ENCODE results near the gene PCYT2. TPM values are rescaled to one million over a fixed set of nuclear protein-coding genes. Genes with fewer than 3 reads are reported as not detected.
A peak's percentile ranks its signal among the peaks of the same experiment; 100 is the strongest.

PCYT2 gene
- polyA plus RNA-seq, 1 donor (not counting 4 experiments of a cell fraction or from before 2014, with no cell fraction given), result 38.1 TPM

- DNase-seq (ENCODE audit: low read depth, low spot score) (peak; percentile 100), FAIRE-seq (peak; percentile 62)
- TF ChIP-seq EZH2 (IDR thresholded peaks at IDR 0.05; ENCODE audit: low read length), result peak; percentile 99
- peak in 1 of 3 experiments; percentile 18 for TF ChIP-seq CTCF (optimal IDR thresholded peaks at IDR 0.05 in 1 of 3, IDR thresholded peaks at IDR 0.05 in 1 of 3, conservative IDR thresholded peaks at IDR 0.05 in 1 of 3; ENCODE audit: extremely low read depth in 1 of 3, insufficient read depth in 2 of 3, low read length in 3 of 3)
- H3K4me2 ChIP-seq (ENCODE audit: control insufficient read depth, extremely low read depth, insufficient read depth, low read depth, low read length), result peak overlapping the region; percentile 79
- H2AFZ ChIP-seq (ENCODE audit: control insufficient read depth, low read length), result peak overlapping the region; percentile 88
- peaks cover 79% of the 10 kb centered on the region for H3K79me2 ChIP-seq (ENCODE audit: control insufficient read depth, insufficient read depth, low read length)
- H3K9me1 ChIP-seq (ENCODE audit: control insufficient read depth, extremely low read depth, insufficient read depth, low read length), result peaks cover 4% of the 10 kb centered on the region
- peak overlapping the region; percentile 80 to 90 (median 90) for H3K4me3 ChIP-seq (ENCODE audit: control insufficient read depth in 2 of 3, extremely low read depth in 1 of 3, insufficient read depth in 2 of 3, low read depth in 1 of 3, low read length in 3 of 3)
- peaks cover 50% of the 10 kb centered on the region for H3K4me1 ChIP-seq (ENCODE audit: control insufficient read depth, extremely low read depth, insufficient read depth, low read length)
- H3K9me3 ChIP-seq (ENCODE audit: control insufficient read depth, low read depth, low read length), result no peaks in the 10 kb centered on the region
- no peaks in the 10 kb centered on the region for H3K27me3 ChIP-seq (ENCODE audit: control insufficient read depth, extremely low read depth, insufficient read depth, low read length)
- peaks cover 18% of the 10 kb centered on the region for H4K20me1 ChIP-seq (ENCODE audit: control insufficient read depth, extremely low read depth, insufficient read depth, low read length)
- H3K36me3 ChIP-seq (ENCODE audit: control insufficient read depth in 2 of 2, extremely low read depth in 1 of 2, insufficient read depth in 2 of 2, low read length in 2 of 2), result peaks cover 31 to 41% of the 10 kb centered on the region in 2 experiments
- peak overlapping the region; percentile 94 for H3K27ac ChIP-seq (ENCODE audit: control insufficient read depth, insufficient read depth, low read length)
- H3K9ac ChIP-seq (ENCODE audit: control insufficient read depth, extremely low read depth, insufficient read depth, low read length), result peak overlapping the region; percentile 98
- dilution Hi-C loops (cut with MboI; ENCODE audit: extremely low pct_ligation_motif_present, low sequenced_read_pairs), result no loop called here
Measured at GRCh38 chr17:81860756-81861568, 50.2 kb downstream of the PCYT2 start.

- Histone ChIP-seq H3K4me2 (ENCODE audit: control insufficient read depth, extremely low read depth, insufficient read depth, low read depth, low read length) (peak within 1 kb of the TSS; percentile 98), H3K4me3 (ENCODE audit: control insufficient read depth in 2 of 3, extremely low read depth in 1 of 3, insufficient read depth in 2 of 3, low read depth in 1 of 3, low read length in 3 of 3) (peak within 1 kb of the TSS; percentile 82 to 98 (median 96)), H2AFZ (ENCODE audit: control insufficient read depth, low read length) (peak within 1 kb of the TSS; percentile 88), H3K4me1 (ENCODE audit: control insufficient read depth, extremely low read depth, insufficient read depth, low read length) (peaks cover 58% of the 10 kb centered on the region), H3K9me3 (ENCODE audit: control insufficient read depth, low read depth, low read length) (no peaks in the 10 kb centered on the region), H3K36me3 (ENCODE audit: control insufficient read depth in 2 of 2, extremely low read depth in 1 of 2, insufficient read depth in 2 of 2, low read length in 2 of 2) (peaks cover 26 to 45% of the 10 kb centered on the region in 2 experiments), H3K9ac (ENCODE audit: control insufficient read depth, extremely low read depth, insufficient read depth, low read length) (peak within 1 kb of the TSS; percentile 98), H4K20me1 (ENCODE audit: control insufficient read depth, extremely low read depth, insufficient read depth, low read length) (peaks cover 23% of the 10 kb centered on the region), H3K9me1 (ENCODE audit: control insufficient read depth, extremely low read depth, insufficient read depth, low read length) (peaks cover 4% of the 10 kb centered on the region), H3K27ac (ENCODE audit: control insufficient read depth, insufficient read depth, low read length) (peak within 1 kb of the TSS; percentile 94), H3K27me3 (ENCODE audit: control insufficient read depth, extremely low read depth, insufficient read depth, low read length) (no peaks in the 10 kb centered on the region), H3K79me2 (ENCODE audit: control insufficient read depth, insufficient read depth, low read length) (peaks cover 83% of the 10 kb centered on the region)
- TF ChIP-seq CTCF (optimal IDR thresholded peaks at IDR 0.05 in 1 of 3, IDR thresholded peaks at IDR 0.05 in 1 of 3, conservative IDR thresholded peaks at IDR 0.05 in 1 of 3; ENCODE audit: extremely low read depth in 1 of 3, insufficient read depth in 2 of 3, low read length in 3 of 3), result no peak
- no peak for TF ChIP-seq EZH2 (IDR thresholded peaks at IDR 0.05; ENCODE audit: low read length)
- dilution Hi-C loops (cut with MboI; ENCODE audit: extremely low pct_ligation_motif_present, low sequenced_read_pairs), result no loop called here
- DNase-seq (ENCODE audit: low read depth, low spot score), result no peak
- FAIRE-seq, result no peak
Measured at GRCh38 chr17:81859906-81860755, 51.1 kb downstream of the PCYT2 start, which contains the start of gene P4HB. Gene P4HB, minus strand, starts transcription at chr17:81860535. Its CDS starts 64 bp downstream, at chr17:81860471.

Measured in keratinocyte (primary cell).